HG02938 (cell line): Measurements from ENCODE around the gene TP53BP1.

Source experiments
- ATAC-seq: cut with Tn5 transposase; IDR thresholded peaks from one replicate; pipeline ENCODE4 v1.9.1; 2021; ENCODE audit warnings: mild to moderate bottlenecking, moderate library complexity; ENCODE audit not compliant: unreplicated experiment

The TP53BP1 gene

GRCh38 chr15:43518197-43518761 lies 25.3 kb upstream of the TP53BP1 start:
- no peak for ATAC-seq

- no peak for ATAC-seq
Measured at GRCh38 chr15:43517354-43518196, 24.6 kb upstream of the TP53BP1 start, which contains the start of gene MAP1A. Gene MAP1A (plus strand): TSS chr15:43517608. CDS start chr15:43521474, 3,866 bp downstream.

- ATAC-seq = no peak
Measured at GRCh38 chr15:43516801-43517353, 23.9 kb upstream of the TP53BP1 start.

GRCh38 chr15:43516185-43516584 lies 23.2 kb upstream of the TP53BP1 start:
- no peak for ATAC-seq

GRCh38 chr15:43515741-43516140 lies 22.8 kb upstream of the TP53BP1 start:
- ATAC-seq = no peak

- ATAC-seq = no peak
Measured at GRCh38 chr15:43514241-43515057, 21.5 kb upstream of the TP53BP1 start.

GRCh38 chr15:43513550-43513949 lies 20.6 kb upstream of the TP53BP1 start:
- no peak for ATAC-seq

- ATAC-seq = no peak
Measured at GRCh38 chr15:43511012-43511885, 18.3 kb upstream of the TP53BP1 start.

GRCh38 chr15:43510200-43511011 lies 17.4 kb upstream of the TP53BP1 start:
- peak; percentile 94 for ATAC-seq

- ATAC-seq = no peak
Measured at GRCh38 chr15:43509660-43510199, 16.8 kb upstream of the TP53BP1 start.

GRCh38 chr15:43508991-43509659 lies 16.2 kb upstream of the TP53BP1 start:
- no peak for ATAC-seq

GRCh38 chr15:43508421-43508820 lies 15.5 kb upstream of the TP53BP1 start:
- no peak for ATAC-seq

GRCh38 chr15:43505738-43506137 lies 12.8 kb upstream of the TP53BP1 start:
- no peak for ATAC-seq

- ATAC-seq = no peak
Measured at GRCh38 chr15:43499635-43500034, 6.7 kb upstream of the TP53BP1 start.

- no peak for ATAC-seq
Measured at GRCh38 chr15:43498990-43499389, 6.0 kb upstream of the TP53BP1 start.

- no peak for ATAC-seq
Measured at GRCh38 chr15:43493703-43494472, 932 bp upstream of the TP53BP1 start.

- no peak for ATAC-seq
Measured at GRCh38 chr15:43492266-43492665, 690 bp downstream of the TP53BP1 start.

GRCh38 chr15:43489191-43489590 lies 3.8 kb downstream of the TP53BP1 start:
- ATAC-seq = no peak
